GM19455 (cell line): ENCODE results near the gene SNX9.
"Not testable (repeated sequence)": the region's sequence is repeated elsewhere in the genome, so short reads cannot be mapped to it uniquely, and the experiment has no call there.

Source experiments
- ATAC-seq: cut with Tn5 transposase; IDR thresholded peaks from one replicate; pipeline ENCODE4 v1.9.1; 2021; ENCODE audit not compliant: unreplicated experiment

The SNX9 gene

DNA sequence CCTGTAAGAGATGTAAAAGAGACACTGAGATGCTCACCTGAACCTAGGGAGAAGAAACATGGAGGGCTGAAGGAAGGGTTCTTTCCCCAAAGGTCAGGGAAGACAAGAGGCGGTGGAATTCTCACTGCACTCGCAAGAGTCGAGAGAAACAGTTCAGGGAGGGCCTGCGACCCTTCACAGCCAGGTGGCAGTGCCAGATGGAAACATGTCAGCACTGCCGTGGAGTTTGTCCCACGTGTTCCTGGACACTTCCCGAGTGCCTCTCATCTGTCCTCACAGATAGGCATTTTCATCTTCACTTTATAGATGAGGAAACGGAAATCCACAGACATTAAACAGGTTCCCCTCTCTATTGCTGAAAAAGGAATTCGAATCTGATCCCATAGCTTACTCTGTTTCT is 88.2 kb downstream of the SNX9 start:
- no peak for ATAC-seq

GRCh38 chr6:157911786-157912185 is 88.7 kb downstream of the SNX9 start:
- ATAC-seq: no peak

DNA sequence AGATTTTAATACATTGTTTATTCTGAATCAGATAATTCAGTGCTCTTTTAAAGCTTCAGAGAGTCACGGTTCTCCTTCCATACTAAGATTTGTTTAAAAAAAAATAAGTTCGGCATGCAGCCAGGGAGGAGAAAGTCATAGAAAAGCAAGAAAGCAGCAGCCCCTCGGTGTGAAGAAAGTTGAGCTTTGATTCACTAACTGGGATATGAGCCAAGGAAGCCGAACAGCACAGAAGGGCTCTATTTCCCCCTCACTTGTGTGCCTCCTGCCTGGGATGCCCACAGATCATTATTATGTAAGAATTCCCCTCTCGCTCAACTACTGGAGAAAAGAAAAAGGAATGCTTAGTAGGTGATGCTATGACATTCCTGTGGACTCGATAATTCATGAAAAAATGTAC is 89.3 kb downstream of the SNX9 start:
- ATAC-seq: no peak

- no peak for ATAC-seq
Measured at GRCh38 chr6:157921685-157922367, 98.8 kb downstream of the SNX9 start.

- ATAC-seq: no peak
Measured at GRCh38 chr6:157925771-157926170, 102.7 kb downstream of the SNX9 start.

GRCh38 chr6:157927011-157927410 is 104.0 kb downstream of the SNX9 start:
- ATAC-seq: no peak

DNA sequence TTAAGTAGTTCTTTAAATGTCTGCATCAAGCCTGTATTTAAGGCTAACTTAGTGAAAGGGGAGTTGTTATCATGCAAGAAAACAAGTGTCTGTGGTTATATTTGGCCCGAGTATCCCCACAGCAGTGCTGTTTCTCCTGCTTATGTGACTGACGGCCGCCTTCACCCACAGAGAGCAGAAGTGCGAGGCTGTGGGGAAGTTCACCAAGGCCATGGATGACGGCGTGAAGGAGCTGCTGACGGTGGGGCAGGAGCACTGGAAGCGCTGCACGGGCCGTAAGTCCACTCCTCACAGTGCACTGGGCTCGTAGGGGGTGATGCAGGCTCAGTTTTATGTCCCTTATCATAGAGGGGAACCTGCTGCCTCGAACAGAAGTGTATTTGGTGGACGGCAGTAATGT is 105.4 kb downstream of the SNX9 start:
- no peak for ATAC-seq

GRCh38 chr6:157929076-157929475 is 106.0 kb downstream of the SNX9 start:
- ATAC-seq: no peak

DNA sequence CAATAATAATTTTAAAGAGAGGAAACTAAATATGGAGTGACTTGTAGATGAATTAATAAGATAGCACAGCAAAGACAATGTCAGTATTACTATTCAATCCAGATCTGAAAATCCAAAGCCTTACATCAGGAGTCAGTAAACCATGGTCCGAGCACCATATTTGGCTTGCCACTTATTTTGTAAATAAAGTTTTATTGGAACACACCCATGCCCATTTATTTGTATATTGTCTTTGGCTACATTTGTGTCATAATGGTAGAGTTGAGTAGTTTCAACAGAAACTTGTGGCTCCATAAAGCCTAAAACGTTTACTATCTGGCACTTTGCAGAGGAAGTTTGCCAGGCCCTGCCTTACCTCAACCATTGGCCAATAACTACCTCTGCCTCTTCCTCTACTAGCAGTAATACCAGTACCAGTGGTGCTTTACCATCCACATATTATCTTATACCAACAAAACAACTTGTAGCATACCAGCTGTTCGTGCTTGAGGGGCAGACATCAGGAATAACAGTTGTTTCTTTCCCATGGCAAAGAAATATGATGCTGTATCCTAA is 106.8 kb downstream of the SNX9 start:
- no peak for ATAC-seq

- ATAC-seq: no peak
Measured at GRCh38 chr6:157935786-157936185, 112.7 kb downstream of the SNX9 start.

DNA sequence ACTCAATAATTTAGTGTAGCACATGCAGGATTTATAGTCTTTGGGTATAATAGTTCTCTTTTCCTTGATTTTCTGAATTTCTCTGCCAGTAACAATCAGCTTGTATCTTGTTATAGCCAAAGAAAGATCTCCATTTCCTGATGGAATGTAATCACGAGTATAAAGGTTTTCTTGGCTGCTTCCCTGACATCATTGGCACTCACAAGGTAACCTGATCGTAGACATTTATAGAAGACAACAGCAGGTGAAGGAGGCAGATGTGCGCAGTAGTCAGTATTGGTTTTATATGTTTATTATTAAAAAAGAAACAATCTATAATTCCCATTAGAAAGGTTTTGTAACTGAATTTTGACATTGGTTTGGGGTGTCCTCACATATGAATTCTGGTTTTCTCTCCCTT is 114.3 kb downstream of the SNX9 start:
- no peak for ATAC-seq

DNA sequence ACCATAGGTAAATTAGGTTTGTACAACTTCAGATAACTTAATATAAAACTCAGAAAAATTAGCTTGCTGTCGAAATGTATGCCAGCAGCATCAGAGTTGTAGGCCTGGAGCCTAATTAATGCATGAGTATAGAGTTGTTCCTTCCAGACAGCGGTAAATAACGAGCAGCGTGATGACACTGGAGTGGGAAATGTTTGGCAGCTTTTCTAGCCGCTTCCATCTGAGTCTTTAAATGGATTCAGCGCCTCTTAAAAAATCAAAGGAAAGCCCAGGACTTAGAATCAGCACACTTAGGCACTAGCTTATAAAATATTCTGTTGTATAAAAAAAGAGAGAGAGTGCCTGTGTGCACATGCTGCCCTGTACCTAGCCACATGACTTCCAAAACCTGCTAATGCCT is 114.9 kb downstream of the SNX9 start:
- no peak for ATAC-seq

- not testable (repeated sequence) for ATAC-seq
Measured at GRCh38 chr6:157940375-157941036, 117.5 kb downstream of the SNX9 start.

DNA sequence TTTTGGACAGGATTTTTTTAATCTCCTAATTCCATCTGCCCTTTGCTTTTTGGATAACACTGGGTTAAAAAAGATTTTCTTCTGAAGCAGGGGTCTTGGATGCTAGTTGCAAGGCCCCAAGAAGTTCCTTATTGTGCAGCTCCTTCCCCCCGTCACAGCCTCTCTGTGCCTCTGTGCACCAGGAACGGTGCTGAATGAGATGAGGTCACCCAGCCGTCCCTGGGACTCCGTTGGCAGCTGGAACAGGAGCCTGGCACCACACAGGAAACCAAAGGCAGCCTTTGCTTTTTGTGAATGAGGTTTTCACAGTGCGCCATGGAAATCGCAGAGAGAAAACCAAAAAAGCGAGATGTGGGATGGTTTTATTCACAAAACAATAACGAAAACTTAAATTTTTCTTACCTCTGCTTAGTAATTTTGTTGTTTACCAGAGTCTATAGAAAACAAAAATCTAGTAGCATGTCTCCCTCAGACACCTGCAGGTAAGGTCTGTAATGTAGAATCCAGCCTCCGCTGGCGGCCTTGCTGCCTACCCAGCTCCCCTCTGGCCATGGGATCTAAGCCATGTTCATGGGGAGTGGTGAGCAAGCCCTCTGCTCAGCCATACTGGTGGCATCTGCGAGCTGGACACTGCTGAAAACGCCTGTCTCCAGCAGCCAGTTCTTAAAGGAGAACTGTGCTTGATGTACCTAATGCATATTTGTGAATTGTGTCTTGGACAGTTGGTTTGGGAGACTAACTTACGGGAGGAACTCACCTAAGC is 118.2 kb downstream of the SNX9 start:
- ATAC-seq: no peak

GRCh38 chr6:157942351-157942750 is 119.3 kb downstream of the SNX9 start:
- no peak for ATAC-seq

- no peak for ATAC-seq
Measured at GRCh38 chr6:157943249-157943963, 120.4 kb downstream of the SNX9 start.

GRCh38 chr6:157943964-157944283 is 120.9 kb downstream of the SNX9 start:
- no peak for ATAC-seq

DNA sequence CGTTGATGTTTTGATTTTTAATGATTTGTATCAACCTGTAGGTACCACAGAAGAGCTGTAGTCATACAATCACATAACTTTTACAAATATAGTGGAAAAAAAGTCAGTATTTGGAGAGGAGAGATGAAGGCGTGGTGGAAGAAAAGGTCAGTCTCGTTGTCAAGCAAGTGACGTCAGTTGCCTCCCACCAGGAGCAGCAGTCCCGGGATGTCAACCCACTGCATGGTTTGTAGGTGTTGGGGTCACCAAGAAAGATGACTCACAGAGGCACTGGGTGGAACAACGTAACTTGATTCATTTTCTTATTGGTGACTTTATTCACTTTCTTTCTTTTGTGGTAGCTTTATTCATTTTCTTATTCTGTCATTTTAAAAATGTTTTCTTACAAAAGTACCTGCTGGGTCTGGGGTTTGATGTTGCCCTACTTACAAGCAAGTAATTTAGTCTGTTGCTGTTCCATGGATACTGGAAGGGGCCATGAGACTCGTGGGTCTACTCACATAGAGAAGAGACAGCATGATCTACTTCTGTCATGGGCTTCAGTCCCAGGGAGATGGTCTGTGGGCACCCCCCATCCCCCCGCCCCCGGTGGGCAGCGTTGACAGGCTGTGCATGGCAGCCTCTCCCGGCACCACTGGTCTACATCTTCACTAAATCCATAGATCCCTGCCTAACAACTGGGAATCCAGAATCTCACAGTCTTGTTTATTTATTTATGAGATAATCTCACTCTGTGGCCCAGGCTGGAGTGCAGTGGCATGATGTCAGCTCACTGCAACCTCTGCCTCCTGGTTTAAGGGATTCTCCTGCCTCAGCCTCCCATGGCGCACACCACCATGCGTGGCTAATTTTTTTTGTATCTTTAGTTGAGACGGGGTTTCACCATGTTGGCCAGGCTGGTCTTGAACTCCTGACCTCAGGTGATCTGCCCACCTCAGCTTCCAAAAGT is 122.2 kb downstream of the SNX9 start:
- ATAC-seq: no peak

- no peak for ATAC-seq
Measured at GRCh38 chr6:157946053-157946617, 123.1 kb downstream of the SNX9 start.
